GM11168 (cell line): ENCODE results near the gene LAMC3.
"Not testable (repeated sequence)": the region's sequence is repeated elsewhere in the genome, so short reads cannot be mapped to it uniquely, and the experiment has no call there.

Source experiments
- in situ Hi-C: fragments of 300-500 bp; cut with MboI; formaldehyde crosslinking; loops from one replicate; pipeline ENCODE4 v1.12.0; 2022; ENCODE audit warnings: low sequenced_read_pairs; ENCODE audit not compliant: unreplicated experiment

Gene LAMC3

DNA sequence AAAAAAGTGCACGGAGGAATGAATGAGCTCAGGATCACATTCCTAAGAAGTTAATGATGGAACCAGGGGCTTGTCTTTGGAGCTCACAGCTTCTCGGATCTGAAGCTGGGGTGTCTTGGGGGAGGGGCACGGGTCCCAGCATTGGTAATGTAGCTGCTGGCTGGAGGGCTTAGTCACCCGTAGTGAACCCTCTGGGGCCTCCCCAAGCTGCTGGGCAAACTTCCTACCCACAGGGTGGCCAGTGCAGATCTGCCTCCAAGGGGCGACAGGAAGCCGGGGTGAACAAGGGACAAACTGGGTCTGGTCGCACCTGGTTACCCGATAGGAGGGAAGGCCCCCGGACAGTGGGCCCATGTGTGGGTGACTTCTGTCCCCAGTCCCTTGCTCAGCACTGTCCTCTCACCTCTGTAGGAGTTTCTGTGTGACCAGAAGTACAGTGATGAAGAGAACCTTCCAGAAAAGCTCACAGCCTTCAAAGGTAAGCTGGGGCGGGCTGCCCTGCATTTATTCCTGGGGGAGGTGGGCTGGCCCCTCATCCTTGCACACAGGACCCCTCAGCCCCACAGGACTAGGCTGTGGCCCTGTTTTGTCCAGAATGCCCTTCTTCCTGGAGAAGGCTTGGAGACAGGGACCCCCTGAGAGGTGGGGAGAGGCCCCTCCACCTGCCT, 102.3 kb downstream of the LAMC3 start:
- in situ Hi-C loops = no loop called here

- in situ Hi-C loops = no loop called here
These were observed 102.9 kb downstream of the LAMC3 start for GRCh38 chr9:131111854-131112311.

- in situ Hi-C loops = no loop called here
These were observed 103.6 kb downstream of the LAMC3 start for GRCh38 chr9:131112374-131113154.

GRCh38 chr9:131113655-131114054, 104.7 kb downstream of the LAMC3 start:
- in situ Hi-C loops = no loop called here

- in situ Hi-C loops = no loop called here
These were observed 105.1 kb downstream of the LAMC3 start for GRCh38 chr9:131114084-131114535.

DNA sequence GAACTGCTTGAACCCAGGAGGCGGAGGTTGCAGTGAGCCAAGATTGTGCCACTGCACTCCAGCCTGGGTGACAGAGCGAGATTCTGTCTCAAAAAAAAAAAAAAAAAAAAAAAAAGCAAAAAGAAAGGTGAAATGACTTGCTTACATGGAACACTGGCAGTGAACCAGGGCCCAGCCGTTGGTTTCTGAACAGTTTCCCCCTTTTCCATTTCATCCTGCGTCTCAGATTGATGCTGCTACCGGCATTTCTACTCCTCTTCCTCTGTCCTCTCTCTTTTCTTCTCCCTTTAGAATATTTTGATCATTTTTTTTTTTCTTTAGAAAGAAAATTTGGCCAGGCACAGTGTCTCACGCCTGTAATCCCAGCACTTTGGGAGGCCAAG, 106.4 kb downstream of the LAMC3 start:
- in situ Hi-C loops = not testable (repeated sequence)

GRCh38 chr9:131116281-131117120, 107.5 kb downstream of the LAMC3 start:
- in situ Hi-C loops = no loop called here

DNA sequence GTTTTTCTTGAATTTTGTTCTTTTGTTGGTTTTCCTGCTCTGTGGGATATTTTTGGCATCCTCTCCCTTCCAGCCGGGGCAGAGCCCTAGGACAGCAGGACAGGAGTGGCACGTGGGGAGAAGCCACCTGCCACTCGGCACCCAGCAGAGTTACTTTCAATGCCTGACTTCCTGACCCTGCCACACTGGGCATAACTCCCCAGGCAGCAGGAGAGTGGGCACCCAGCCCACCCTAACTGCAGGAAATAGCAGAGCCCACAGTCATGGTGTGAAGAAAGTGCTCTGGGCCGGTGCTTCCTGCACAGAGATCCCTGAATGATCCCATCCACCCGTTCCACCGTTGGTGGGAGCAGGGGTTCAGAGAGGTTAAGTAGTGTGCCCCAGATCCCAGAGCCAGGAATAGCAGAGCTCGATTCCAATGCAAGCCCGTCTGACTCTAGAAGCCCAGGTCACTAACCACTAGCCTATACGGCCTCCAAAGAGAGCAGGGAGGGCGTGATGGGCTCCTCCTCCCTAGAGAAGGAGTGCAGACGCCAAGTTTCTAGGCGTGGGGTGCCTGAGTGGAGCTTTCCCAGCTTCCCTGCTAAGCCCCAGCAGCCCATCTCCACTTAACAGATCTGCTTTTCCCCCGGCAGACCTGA, 108.3 kb downstream of the LAMC3 start:
- in situ Hi-C loops = no loop called here

DNA sequence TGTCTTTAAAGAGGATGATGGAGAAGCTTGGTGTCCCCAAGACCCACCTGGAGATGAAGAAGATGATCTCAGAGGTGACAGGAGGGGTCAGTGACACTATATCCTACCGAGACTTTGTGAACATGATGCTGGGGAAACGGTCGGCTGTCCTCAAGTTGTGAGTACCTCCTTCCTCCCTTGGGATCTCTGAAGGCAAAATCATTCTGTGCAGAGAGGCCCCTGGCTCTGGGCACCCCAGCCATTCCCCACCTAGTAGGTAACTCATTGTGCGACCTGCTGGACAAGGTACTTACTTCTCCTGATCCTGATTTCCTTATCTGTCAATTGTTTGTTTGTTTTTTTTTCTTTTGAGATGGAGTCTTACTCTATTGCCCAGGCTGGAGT, 108.8 kb downstream of the LAMC3 start:
- in situ Hi-C loops = no loop called here

DNA sequence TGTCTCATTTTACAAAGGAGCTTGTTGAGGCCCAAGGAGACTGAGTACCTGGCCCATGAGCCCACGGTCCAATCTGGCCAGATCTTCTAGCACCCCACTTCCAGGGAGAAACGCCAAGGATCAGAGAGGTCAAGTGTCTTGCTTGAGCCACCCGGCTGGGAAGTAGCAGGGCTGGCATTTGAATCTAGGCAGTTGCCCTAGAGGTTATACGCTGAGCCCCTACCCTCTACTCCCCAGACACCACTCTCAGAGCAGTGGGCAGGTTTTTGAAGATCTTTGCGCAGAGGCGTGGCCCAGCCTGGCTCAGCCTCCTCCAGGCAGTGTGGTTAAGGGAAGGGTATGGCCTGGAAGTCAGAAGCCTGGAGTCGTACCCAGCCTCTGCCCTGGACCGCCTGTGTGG, 110.6 kb downstream of the LAMC3 start:
- in situ Hi-C loops = no loop called here

DNA sequence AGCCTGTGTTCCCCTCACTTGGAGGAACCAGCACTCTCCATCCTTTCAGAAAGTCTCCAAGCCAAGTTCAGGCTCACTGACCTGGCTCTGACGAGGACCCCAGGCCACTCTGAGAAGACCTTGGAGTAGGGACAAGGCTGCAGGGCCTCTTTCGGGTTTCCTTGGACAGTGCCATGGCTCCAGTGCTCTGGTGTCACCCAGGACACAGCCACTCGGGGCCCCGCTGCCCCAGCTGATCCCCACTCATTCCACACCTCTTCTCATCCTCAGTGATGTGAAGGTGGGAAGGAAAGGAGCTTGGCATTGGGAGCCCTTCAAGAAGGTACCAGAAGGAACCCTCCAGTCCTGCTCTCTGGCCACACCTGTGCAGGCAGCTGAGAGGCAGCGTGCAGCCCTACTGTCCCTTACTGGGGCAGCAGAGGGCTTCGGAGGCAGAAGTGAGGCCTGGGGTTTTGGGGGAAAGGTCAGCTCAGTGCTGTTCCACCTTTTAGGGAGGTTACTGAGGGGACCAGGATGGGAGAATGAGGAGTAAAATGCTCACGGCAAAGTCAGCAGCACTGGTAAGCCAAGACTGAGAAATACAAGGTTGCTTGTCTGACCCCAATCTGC, 111.8 kb downstream of the LAMC3 start:
- in situ Hi-C loops = no loop called here

GRCh38 chr9:131121346-131121745, 112.4 kb downstream of the LAMC3 start:
- in situ Hi-C loops = no loop called here

- in situ Hi-C loops = no loop called here
These were observed 113.2 kb downstream of the LAMC3 start for GRCh38 chr9:131122158-131122557.

- in situ Hi-C loops = no loop called here
These were observed 116.0 kb downstream of the LAMC3 start for GRCh38 chr9:131125038-131125287.

DNA sequence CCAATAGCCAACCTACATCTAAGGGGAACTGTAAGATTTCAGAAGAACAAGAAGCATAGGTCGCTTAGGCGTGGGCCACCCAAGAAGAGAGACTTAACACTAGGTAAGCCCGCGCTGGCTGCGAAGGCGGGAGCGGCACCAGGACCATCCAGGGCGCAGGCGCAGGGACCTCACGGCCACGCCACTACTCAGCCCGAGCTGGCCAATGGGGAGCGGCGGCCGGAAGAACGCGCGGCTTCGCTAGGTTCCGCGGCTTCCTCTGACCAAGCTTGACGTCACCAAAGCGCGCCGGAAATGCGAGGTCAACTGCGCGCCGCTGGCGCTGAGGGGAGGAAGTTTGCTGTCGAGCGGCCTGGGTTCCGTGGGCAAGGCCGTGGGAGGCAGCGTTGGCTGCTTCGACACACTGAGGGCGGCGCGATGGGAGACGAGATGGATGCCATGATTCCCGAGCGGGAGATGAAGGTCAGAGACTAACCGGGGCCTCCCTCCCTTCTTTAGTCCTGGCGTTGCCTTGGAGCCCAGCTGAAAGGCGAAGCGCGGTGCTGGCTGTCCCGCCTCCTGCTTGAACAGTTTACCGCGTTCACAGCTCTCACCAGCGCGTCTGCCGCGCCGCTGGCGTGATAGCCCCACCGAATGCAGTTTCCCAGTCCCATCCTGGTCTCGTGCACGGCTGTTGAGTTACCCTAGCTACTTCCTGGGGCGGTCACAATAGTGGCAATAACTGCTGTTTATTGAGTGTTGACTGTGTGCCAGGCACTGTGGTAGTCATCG, 116.5 kb downstream of the LAMC3 start, which contains the start of gene NUP214:
TSS of gene NUP214 (plus strand) at position 299 of the 771 bp plus-strand sequence. CDS start at position 418, 119 bp downstream.
- in situ Hi-C loops = no loop called here

DNA sequence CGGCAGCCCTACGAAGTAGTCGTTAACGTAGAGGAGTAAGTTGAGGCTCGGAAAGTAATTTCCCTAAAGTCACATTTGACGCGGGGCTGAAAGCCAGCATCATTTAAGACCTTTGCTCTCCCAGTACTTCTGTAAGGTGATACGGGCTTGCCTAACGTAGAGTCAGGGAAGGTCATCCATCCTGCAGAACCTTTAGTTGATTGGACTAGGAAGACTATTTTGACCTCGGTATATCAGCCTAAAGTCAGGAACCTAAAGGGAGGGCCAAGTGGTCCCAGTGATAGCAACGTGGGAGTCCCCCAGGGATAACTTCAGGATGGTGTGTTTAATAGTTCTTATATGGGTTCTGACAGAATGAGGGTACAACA, 117.1 kb downstream of the LAMC3 start:
- in situ Hi-C loops = no loop called here

- in situ Hi-C loops = no loop called here
These were observed 120.2 kb downstream of the LAMC3 start for GRCh38 chr9:131129183-131129582.

GRCh38 chr9:131138676-131139075, 129.7 kb downstream of the LAMC3 start:
- in situ Hi-C loops = no loop called here

- in situ Hi-C loops = no loop called here
These were observed 131.1 kb downstream of the LAMC3 start for GRCh38 chr9:131140112-131140511.
